CD4-positive, alpha-beta T cell treated with Interleukin-6 for 4 hours (primary cell): ENCODE data around the gene WNT3A.

ENCODE experiments used
- DNase-seq: peaks from one replicate; pipeline ENCODE4 v3.0.0-alpha.2; 2020; ENCODE audit warnings: mixed read lengths

The WNT3A gene

DNA sequence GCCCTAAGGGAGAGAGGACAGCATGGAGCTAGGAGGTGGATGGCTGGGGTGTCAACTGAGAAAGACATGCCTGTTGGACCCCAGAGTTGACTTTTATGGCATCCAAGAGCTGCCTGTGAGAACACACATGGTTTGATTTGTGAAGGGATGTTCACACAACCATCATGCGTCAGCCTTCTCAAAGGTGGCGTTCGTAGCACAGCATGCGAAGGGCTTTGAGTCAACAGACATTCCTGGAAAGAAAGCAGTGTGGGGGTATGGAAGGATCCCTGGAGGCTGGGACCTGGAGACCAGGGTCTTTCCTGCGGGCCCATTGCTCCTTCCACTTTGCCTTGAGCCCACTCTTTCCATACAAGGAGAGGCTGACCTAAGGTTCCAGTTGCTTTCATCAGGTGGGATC is 6.4 kb upstream of the WNT3A start:
- no peak for DNase-seq

DNA sequence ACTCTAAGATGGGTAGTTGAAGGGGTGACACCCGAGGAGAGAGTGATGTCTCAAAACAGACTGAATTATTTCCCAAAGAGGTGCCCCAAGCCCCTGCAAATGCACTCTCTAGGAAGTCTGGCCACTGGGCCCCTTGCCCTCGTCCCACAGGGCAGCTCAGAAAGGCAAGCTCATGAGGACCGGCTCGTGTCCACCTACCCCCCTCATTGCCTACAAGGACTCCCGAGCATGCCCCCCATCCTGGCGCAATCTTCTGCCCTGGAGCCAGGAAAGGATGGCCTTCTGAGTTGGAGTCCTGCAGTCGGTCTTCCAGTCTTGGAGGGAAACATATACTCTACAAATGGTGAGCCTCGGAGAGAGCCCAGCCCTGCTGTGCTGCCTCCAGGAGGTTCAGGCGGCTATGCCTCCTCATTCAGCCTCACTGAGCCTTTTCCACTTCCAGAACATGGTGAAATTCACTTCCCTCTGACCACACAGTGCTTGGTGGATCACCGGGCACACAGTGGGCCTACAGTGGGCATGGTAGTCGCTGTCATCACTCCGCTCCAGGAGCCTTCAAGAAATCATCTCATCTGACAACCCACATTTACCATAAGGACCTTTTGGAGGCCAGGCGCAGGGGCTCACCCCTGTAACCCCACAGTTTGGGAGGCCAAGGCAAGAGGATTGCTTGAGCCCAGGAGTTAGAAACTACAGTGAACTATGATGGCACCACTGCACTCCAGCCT is 5.8 kb upstream of the WNT3A start:
- DNase-seq = no peak

DNA sequence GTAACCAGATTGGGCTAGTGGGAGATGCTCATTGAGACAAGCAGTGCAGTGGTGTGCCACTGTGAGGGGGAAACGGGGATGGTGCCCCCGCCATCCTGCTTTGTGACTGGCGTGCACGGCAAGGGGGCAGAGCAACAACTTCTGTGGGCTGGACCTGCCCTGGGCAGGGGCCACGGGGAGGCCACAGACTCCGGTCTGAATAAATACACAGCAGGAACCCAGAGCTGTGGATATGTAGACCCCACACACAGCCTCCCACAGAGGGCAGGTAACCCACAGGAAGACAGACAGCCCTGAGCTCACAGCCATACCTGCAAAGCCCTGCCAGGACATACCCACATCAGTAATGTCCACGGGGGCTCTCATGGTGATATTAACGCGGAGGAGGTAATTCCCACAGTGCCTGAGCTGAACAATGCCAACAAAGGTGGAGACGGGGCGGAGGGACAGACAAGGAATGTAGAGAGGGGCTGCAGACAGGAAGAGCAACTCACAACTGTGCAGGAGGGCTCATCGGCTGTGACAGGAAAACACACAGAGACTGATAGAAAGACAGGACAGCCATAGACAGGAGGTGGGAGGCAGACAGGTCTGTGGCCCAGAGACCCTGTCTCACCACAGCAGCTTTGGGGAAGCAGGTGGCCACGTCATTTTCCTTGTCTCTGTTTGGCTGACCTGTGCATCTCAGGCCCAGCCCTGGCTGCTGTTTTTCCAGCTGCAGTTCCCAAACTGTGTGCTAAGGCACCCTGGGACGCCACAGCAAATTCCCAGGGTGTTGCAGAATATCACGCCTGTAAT is 4.9 kb upstream of the WNT3A start:
- no peak for DNase-seq

DNA sequence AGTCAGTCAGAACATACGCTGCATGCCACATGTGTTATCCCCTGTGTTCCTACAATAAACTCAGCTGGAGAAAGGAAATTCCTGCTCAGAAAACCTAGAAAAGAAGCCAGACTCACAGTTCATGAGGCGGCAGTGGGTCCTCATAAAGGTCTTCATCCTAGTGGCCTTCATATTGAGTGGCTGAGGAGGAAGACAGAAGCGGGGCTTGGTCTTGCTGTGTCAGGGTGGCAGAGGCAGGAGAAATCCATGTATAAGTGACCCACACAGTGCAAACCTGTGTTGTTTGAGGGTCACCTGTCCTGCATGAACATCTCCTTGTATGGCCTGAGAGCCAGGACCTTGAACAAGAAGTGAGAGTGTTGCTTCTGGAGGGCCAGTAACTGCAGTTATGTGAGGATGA is 4.0 kb upstream of the WNT3A start:
- no peak for DNase-seq

DNA sequence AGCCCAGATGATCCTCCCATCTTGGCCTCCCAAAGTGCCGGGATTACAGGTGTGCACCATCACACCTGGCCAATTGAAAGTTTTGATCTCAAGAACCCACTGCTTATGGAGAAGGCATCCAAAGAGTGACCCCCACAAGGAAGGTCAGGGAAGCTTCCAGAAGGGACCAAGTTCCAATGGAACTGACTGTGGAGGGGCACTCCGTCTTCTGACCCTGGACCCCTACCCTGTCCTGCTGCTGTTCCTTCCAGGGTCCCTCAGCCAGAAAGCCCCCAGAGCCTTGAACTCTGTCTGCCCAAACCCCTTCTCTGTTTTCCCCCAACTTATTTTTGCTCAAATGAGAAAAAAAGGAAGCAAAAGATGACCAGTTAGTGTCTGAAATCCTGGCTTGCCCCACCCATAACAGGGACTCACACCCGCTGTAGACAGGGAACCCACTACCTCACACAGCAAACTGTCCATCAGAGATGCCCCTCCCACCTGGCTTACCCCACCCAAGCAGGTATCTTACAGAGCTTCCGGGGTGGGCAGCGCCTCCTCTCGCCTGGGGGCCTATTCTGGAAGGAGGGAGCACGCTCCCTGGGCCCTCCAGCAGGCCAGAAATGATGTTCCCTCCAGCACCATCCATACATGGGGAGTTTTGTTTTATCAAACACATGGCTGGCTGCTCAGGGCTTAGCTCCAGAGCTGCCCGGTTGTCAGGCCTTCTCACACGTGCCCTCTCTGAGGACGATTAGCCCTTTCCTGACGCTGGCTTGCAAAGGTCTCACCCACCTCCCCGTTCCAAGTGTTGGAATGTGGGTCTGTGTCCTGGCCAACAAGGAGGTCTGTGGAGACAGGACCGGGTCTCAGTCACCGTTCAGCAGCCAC is 3.1 kb upstream of the WNT3A start:
- DNase-seq = no peak

DNA sequence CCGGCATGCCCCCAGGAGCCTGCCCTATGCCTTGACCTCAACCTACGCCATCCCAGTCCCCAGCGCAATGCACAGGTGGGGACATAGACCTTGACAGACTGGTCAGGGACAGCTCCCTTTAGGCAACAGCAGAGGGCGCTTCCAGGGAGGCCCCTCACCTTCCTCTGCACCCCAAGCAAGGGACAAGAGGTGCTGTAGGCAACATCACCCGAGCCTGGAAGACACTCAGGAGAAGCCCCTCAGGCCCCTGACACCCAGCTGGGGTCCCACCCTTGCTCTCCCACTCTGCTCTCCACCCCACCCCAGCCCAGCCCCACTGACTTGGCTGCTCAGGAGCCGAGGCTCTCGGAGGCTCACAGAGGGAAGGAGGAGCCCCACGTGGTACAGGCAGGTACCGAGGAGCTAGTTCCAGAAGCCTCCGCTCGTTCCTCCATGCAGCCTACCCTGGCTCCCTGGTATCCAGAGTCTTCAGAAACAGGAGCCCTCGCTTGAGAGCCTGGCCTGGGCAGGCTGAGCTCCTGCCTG is 2.4 kb upstream of the WNT3A start:
- peak; percentile 19 for DNase-seq

DNA sequence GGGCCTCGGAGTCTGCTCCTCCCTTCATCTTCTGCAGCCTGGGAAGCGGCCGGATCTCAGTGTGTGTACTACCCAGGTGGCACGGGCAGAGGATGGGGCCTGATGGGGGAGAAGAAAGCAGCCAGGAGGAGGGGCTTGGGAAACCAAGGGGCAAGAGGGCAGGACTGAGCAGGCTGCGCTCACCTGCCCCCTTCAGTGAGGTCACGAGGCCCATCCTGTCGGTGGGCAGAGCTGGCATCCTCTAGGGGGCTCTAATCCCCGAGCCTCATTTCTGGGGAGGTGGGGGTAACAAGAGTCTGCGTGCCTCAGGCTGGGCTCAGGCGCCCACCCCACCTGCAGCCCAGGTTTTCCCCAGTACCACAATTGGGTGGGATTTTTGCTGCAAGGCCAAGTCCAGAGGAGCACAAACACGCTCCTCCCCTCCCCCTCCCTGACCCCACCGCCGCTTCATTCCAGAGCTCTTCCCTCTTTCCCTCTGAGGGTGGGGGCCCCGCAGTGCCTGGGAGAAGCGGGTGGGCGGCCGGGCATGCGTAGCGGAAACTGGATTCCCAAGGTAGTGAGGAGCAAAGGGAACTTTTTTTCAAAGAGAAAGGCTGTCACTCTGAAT is 1.8 kb upstream of the WNT3A start:
- no peak for DNase-seq

DNA sequence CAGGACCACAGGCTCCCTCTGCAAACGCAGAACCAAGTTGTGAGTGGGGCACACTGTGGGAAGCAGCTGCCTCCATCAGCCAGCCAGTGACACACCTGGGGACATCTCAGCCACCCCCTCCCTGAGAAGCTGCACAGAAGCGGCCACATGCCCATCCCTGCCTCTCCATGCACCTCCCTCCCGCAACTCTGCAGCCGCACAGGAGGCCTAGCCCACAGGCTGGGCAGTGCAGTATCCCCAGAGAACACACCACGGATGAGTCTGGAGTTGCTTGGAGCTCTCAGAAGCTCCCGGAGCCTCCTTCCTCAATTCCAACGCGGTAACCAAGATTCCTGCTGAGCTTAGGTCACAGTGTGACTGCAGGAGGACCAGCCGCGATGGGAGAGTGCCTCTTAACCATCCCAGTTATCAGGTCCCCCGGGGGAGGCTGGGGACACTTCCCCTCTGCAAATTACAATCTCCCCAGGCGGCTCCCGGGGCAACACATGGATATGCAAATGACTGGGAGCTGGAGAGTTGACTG is 1.2 kb upstream of the WNT3A start:
- no peak for DNase-seq

DNA sequence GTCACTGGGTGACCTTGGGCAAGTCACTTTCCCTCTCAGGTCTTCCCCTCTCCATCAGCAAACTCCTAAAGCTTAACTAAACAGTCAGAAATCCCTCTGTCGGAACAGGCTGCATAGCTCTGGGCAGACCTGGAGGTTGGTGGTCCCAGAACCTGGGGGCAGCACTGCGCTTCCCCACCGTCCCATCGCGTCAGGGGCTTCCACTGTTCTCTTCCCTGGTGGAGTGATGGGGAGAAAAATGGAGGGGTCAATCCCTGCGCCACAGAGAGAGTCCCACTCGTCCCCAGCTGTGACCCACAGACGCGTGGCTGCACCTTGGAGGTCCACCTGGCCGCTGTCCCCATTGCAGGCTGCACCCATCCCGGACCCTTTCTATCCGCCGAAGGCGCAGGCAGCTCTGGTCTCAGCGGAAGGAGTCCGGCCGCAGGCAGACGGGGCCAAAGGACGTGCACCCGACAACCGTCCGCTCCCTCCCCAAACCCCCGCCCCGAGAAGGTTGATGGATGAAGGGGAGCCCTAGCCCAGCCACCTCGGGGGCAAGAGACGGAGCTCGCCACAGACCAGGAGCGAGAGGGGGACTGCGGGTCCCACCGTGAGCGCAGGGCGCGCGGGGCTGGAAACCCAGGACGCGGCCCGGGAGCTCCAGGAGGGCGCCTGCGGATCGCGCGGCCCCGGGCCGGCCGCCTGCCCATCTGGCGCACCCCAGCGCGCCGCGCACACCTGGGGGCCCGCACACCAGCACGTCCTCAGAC is 588 bp upstream of the WNT3A start:
- no peak for DNase-seq

DNA sequence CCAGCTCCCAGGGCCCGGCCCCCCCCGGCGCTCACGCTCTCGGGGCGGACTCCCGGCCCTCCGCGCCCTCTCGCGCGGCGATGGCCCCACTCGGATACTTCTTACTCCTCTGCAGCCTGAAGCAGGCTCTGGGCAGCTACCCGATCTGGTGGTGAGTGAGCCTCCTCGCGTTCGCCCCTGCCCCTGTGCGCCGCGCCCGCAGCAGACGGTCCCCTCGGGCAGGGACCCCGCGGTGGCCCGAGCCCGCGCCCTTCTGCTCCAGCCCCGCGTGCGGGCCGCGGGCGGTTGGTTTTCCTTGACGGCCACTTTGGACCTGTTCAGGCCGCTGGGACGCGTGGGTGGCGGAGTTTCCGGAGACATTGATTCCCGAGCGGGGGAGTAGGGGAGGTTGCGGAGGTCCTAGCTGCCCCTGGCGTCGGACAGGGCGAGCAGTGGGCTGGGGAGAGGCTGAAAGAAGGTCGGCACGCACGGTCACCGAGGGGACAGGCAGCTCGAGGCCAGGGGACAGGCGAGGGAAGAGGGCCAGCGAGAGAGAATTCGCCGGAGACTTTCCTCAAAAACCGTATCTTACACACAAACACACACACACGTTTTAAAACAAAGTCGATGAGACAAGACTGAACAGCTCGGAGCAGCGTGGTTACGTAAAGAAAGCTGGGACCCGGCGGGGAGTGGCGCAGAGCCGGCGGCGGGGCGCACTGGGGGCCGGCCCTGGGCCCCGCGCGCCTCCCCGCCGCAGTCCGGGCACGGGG is 427 bp downstream of the WNT3A start:
- no peak for DNase-seq

DNA sequence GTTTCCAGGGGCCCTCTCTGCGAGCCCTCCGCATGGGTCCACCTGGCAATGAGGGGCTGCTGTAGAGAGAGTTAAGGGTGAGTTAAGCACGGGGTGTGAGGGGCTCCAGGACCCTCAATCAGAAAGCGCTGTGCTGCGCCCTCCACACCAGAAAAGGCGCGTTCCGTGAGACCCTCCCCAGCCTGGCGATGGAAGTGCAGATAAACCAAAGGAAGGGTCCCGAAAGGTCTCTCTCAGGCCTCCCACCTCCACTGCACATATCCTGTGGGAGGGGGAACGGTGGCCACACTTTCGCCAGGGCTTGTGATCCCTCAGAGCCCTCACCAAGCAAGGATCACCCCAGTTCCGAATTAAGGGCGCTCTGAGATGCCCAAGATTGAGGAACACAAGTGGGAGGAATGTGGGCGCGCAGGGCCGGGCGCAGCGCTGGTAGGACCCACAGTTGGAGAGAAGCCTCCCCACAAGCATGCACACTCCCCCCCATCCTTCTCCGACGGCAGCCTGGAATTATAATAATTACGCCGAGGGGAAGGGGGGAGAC is 1.1 kb downstream of the WNT3A start:
- no peak for DNase-seq

DNA sequence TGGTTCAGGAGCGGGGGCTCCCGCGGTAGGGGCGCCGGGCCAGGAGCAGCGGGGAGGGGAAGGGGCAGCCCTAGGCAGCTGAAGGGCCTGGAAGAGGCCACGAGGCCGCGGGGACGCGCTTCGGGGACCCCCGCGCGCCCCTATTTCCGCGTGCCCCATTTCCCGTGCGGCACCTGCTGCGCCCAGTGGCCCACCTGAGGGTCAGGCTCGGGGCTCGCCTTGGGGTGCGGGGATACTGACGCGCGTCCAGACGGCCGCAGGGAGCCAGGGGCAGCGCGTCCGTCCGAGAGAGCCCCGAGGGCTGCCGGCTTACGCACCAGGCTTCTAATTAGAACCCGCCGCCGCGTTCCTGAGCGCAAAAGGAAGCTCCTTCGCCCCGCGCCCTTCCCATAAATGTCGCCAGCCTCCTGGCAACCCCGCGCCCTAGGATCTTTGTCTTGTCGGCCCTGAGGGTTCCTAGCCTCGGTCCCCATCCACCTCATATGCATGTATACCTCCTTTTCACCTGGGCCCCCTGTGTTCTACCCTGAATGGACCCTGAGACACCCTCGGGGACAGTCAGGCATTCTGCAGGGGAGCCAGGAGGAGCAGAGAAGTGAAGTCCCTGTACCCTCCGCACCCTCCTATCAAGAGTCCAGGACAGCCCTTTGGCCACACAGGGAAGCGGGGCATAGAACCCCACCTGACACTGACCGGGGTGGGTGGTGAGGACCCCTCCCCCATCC is 1.8 kb downstream of the WNT3A start:
- DNase-seq = no peak

DNA sequence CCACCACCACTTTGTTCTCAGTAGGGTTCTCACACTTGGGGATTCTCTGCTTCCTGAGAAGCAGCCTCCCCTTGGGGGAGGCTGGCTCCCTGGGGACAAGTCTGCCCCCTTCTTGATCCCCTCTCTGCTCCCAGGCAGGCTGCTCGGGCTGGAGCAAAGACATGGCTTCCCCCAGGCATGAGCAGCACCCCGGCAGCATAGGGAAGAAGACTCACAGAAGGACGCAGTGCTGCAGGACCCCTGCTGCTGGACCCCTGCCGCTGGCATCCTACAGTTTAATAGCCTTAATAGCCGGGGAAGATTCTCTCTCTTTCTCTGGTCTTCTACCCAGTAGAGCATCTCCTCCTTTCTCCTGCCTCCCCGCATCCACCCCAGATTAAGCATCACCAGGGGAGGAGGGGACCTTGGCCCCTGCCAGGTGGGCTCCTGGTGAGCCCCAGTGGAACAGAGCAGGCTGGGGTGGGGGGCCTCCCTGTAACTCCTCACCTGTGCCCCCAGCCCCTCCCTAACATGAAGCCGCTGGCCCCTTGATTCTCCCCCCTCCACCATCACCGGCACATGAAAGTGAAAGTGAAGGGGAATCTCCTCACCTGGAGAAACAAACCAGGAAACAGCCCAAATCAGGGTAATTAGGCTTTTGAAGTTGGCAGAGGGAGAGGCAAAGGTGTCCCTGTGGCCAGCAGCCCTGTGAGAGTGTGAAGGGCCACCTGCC is 2.5 kb downstream of the WNT3A start:
- DNase-seq = no peak

DNA sequence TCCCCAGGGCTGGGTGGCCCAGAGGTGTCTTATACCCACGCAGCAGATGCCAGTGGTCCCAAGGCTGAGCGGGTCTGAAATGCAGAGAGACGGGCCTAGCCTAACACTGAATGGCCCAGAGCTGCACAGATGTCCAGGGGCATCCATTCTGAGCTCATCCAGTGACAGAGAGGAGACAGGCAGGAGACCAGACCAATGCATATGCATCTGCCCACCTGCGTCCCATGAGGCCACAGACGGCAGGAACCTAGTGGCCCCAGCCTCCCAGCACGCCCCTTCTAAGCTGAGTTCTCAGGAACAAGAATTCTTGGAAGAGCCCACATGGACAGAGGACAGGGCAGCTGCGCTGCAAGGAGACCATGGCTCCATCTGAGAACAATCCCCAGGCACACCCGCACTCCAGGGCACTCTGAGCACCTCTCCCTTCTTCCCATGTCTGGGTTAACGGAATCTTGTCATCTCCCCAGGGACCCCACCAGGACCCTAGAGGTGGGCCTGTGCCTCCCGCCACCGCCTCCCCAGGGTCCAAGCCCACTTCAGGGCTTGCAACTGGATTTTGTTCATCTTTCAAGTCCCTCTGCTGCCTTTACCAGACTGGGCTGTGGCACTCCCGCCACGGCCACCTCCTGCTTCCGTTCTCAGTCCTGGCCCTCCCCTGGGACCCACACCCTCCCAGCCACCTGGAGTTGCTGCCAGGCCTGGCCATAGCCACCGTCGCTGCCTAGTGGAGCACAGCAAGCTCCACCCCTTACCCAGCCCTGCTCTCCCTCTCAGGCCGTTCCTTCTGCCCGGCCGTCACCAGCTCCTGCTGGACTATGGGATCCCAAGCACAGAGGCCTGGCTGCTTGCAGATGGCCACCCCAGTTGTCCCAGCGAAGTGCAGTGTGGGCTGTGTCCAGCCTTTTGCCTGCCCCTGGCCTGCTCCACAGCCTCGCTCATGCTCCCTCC is 3.3 kb downstream of the WNT3A start:
- DNase-seq = no peak

DNA sequence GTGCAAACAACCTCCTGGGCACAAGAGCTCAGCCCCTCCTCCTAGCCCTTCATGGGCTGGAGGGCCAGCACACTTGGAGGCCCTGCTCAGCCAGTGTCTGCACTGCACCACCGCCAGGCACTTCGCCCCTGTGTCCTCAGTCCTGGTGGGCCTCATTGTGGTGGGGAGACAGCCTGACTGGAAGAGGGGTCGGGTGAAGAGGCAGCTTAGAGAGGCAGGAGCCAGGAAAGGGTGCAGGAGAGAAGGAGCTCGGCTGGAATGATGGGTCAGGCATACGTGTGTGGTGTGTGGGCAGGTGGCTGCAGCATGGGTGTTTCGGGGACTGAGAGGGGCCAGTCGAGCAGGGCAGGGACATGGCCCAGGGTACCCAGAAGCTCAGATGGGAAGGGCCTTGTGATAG is 4.1 kb downstream of the WNT3A start:
- no peak for DNase-seq

DNA sequence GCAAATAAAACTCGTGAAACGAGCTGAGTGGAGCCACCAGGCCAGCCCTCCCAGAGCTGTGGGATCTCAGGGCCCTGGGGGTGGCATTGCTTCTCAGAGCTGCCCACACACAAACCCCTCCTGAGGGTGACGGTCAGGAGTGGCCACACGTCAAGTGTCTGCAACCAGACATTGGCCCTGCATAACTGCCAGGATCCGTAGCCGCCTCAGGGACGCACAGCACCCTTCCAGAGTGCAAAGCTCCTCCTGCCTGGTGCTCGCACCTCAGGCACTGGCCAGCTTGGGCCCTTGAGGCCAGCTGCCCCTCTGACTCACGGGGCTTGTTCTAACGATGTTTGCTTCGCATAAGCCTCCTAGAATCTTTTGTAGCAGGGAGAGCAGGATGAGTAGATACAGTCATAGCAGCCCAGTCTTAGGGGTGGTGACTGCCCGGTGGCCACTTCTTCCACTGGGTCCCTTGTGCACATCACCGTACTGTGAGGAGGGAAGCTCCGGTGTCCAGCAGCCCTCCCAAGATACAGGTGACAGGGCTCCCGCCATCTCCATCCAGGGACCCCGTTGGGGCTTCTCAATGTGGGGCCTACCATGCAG is 5.0 kb downstream of the WNT3A start:
- DNase-seq = no peak

DNA sequence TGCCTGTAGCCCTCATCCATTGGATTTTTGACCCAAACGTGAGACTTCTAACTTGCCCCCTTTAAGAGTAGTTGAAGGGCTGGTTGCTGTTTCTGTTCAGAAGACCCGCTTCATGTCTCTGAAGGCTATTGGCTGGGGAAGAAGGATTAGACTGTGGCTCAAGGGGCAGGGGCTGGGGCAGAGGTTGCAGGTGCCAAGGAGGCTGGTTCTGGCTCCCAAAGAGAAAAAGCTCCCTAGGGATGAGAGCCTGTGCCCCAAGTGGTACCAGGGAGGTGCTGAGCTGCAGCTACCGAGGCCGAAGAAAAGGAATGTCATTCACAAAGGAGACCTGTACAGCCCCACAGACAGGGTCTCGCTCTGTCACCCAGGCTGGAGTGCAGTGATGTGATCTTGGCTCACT is 5.8 kb downstream of the WNT3A start:
- no peak for DNase-seq
